Central memory CD8-positive, alpha-beta T cell (primary cell): ENCODE data around the gene PKP2.

Source experiments
- ATAC-seq: fragments of 150-1000 bp; cut with Tn5 transposase; replicated peaks from 2 replicates; pipeline ENCODE4 v1.10.0; 2022; ENCODE audit warnings: mild to moderate bottlenecking, moderate FRiP score, moderate number of reproducible peaks; ENCODE audit not compliant: poor library complexity, severe bottlenecking; ENCODE audit errors: extremely low read depth
- DNase-seq, 2 donors: peaks; one replicate each; pipeline ENCODE4 v3.0.0; 2021; ENCODE audit warnings: low spot score in 2 of 2
- H3K27ac Mint-ChIP-seq: one replicate; pipeline ENCODE4 v1.8.0; 2022; ENCODE audit warnings: low read depth, mild to moderate bottlenecking, moderate library complexity, mixed read lengths
- H3K27me3 Mint-ChIP-seq: one replicate; pipeline ENCODE4 v1.8.0; 2022; ENCODE audit warnings: mixed read lengths
- H3K36me3 Mint-ChIP-seq: one replicate; pipeline ENCODE4 v1.8.0; 2022; ENCODE audit warnings: mild to moderate bottlenecking, moderate library complexity, mixed read lengths; ENCODE audit not compliant: insufficient read depth
- H3K4me1 Mint-ChIP-seq: one replicate; pipeline ENCODE4 v1.8.0; 2022; ENCODE audit warnings: mixed read lengths
- H3K4me3 Mint-ChIP-seq: one replicate; pipeline ENCODE4 v1.8.0; 2022; ENCODE audit warnings: mild to moderate bottlenecking, moderate library complexity, mixed read lengths
- H3K9me3 Mint-ChIP-seq: one replicate; pipeline ENCODE4 v1.8.0; 2022; ENCODE audit warnings: mixed read lengths

Gene PKP2

GRCh38 chr12:32777159-32777558, 119.4 kb downstream of the PKP2 start:
- no peaks in the 10 kb centered on the region for H3K4me1 Mint-ChIP-seq
- no peaks in the 10 kb centered on the region for H3K36me3 Mint-ChIP-seq
- no peak overlapping the region for H3K4me3 Mint-ChIP-seq
- DNase-seq (no peak), ATAC-seq (no peak)
- H3K27me3 Mint-ChIP-seq, result peaks cover 69% of the 10 kb centered on the region
- H3K9me3 Mint-ChIP-seq, result no peaks in the 10 kb centered on the region
- no peak overlapping the region for H3K27ac Mint-ChIP-seq

GRCh38 chr12:32776258-32776657, 120.3 kb downstream of the PKP2 start:
- Mint-ChIP-seq H3K4me1 (no peaks in the 10 kb centered on the region), H3K9me3 (no peaks in the 10 kb centered on the region), H3K27me3 (peaks cover 69% of the 10 kb centered on the region), H3K36me3 (no peaks in the 10 kb centered on the region), H3K27ac (no peak overlapping the region), H3K4me3 (no peak overlapping the region)
- DNase-seq (no peak), ATAC-seq (no peak)

- DNase-seq, result no peak
- Mint-ChIP-seq H3K9me3 (no peaks in the 10 kb centered on the region), H3K4me1 (no peaks in the 10 kb centered on the region), H3K4me3 (no peak overlapping the region), H3K27ac (no peak overlapping the region), H3K36me3 (no peaks in the 10 kb centered on the region), H3K27me3 (peaks cover 65% of the 10 kb centered on the region)
- ATAC-seq, result no peak
Observed at GRCh38 chr12:32773691-32774090, 122.9 kb downstream of the PKP2 start.

GRCh38 chr12:32770141-32770540, 126.4 kb downstream of the PKP2 start:
- Mint-ChIP-seq H3K36me3 (no peaks in the 10 kb centered on the region), H3K4me3 (no peak overlapping the region), H3K27ac (no peak overlapping the region), H3K9me3 (no peaks in the 10 kb centered on the region), H3K4me1 (no peaks in the 10 kb centered on the region), H3K27me3 (peaks cover 54% of the 10 kb centered on the region)
- ATAC-seq (no peak), DNase-seq (no peak)

- no peak overlapping the region for H3K4me3 Mint-ChIP-seq
Observed at GRCh38 chr12:32768518-32768917, 128.1 kb downstream of the PKP2 start.

GRCh38 chr12:32765906-32766305, 130.7 kb downstream of the PKP2 start:
- Mint-ChIP-seq H3K27me3 (peaks cover 51% of the 10 kb centered on the region), H3K36me3 (no peaks in the 10 kb centered on the region), H3K9me3 (no peaks in the 10 kb centered on the region), H3K4me1 (no peaks in the 10 kb centered on the region), H3K27ac (no peak overlapping the region), H3K4me3 (no peak overlapping the region)
- ATAC-seq, result no peak
- no peak for DNase-seq

More at GRCh38 chr12:32768518-32768917, 128.1 kb downstream of the PKP2 start:
- no peaks in the 10 kb centered on the region for H3K4me1 Mint-ChIP-seq
- peaks cover 50% of the 10 kb centered on the region for H3K27me3 Mint-ChIP-seq
- no peaks in the 10 kb centered on the region for H3K36me3 Mint-ChIP-seq
- no peak for DNase-seq
- no peak for ATAC-seq
- no peak overlapping the region for H3K27ac Mint-ChIP-seq
- H3K9me3 Mint-ChIP-seq, result no peaks in the 10 kb centered on the region

- Mint-ChIP-seq H3K27ac (no peak overlapping the region), H3K4me3 (no peak overlapping the region), H3K36me3 (no peaks in the 10 kb centered on the region), H3K4me1 (no peaks in the 10 kb centered on the region), H3K27me3 (peaks cover 16% of the 10 kb centered on the region), H3K9me3 (no peaks in the 10 kb centered on the region)
- DNase-seq (no peak), ATAC-seq (no peak)
Observed at GRCh38 chr12:32761716-32762115, 134.9 kb downstream of the PKP2 start.

GRCh38 chr12:32757157-32757556, 139.4 kb downstream of the PKP2 start:
- Mint-ChIP-seq H3K27ac (no peak overlapping the region), H3K27me3 (peaks cover 12% of the 10 kb centered on the region), H3K4me3 (no peak overlapping the region), H3K36me3 (peaks cover 25% of the 10 kb centered on the region), H3K9me3 (no peaks in the 10 kb centered on the region), H3K4me1 (peaks cover 19% of the 10 kb centered on the region)
- ATAC-seq (no peak), DNase-seq (no peak)

GRCh38 chr12:32756476-32757066, 140.0 kb downstream of the PKP2 start:
- Mint-ChIP-seq H3K9me3 (no peaks in the 10 kb centered on the region), H3K27me3 (peaks cover 6% of the 10 kb centered on the region), H3K27ac (peak overlapping the region; percentile 90), H3K4me3 (peak overlapping the region; percentile 84), H3K36me3 (peaks cover 31% of the 10 kb centered on the region), H3K4me1 (peaks cover 19% of the 10 kb centered on the region)
- ATAC-seq, result no peak
- DNase-seq, result no peak

GRCh38 chr12:32755654-32756475, 140.7 kb downstream of the PKP2 start, which contains the start of gene YARS2:
Gene YARS2 (minus strand): TSS chr12:32755897. CDS start chr12:32755874, 23 bp downstream.
- Mint-ChIP-seq H3K27ac (peak within 1 kb of the TSS; percentile 90), H3K9me3 (no peaks in the 10 kb centered on the region), H3K4me3 (peak within 1 kb of the TSS; percentile 84), H3K36me3 (peaks cover 38% of the 10 kb centered on the region), H3K27me3 (no peaks in the 10 kb centered on the region), H3K4me1 (peaks cover 19% of the 10 kb centered on the region)
- DNase-seq, result peak; percentile 68 to 74
- ATAC-seq, result peak; percentile 85

- peak; percentile 74 for ATAC-seq
- peak overlapping the region; percentile 90 for H3K27ac Mint-ChIP-seq
- H3K9me3 Mint-ChIP-seq, result no peaks in the 10 kb centered on the region
- H3K4me3 Mint-ChIP-seq, result peak overlapping the region; percentile 84
- H3K27me3 Mint-ChIP-seq, result no peaks in the 10 kb centered on the region
- peaks cover 19% of the 10 kb centered on the region for H3K4me1 Mint-ChIP-seq
- peak; percentile 44 to 57 for DNase-seq
- H3K36me3 Mint-ChIP-seq, result peaks cover 44% of the 10 kb centered on the region
Observed at GRCh38 chr12:32755051-32755653, 141.4 kb downstream of the PKP2 start.

- Mint-ChIP-seq H3K27ac (no peak overlapping the region), H3K27me3 (no peaks in the 10 kb centered on the region), H3K4me3 (peak overlapping the region; percentile 84), H3K9me3 (no peaks in the 10 kb centered on the region), H3K36me3 (peaks cover 48% of the 10 kb centered on the region), H3K4me1 (peaks cover 19% of the 10 kb centered on the region)
- ATAC-seq (no peak), DNase-seq (no peak)
Observed at GRCh38 chr12:32754111-32754510, 142.5 kb downstream of the PKP2 start.

- DNase-seq (no peak), ATAC-seq (no peak)
- H3K27ac Mint-ChIP-seq, result no peak overlapping the region
- H3K9me3 Mint-ChIP-seq, result no peaks in the 10 kb centered on the region
- peak overlapping the region; percentile 84 for H3K4me3 Mint-ChIP-seq
- H3K27me3 Mint-ChIP-seq, result no peaks in the 10 kb centered on the region
- H3K4me1 Mint-ChIP-seq, result peaks cover 19% of the 10 kb centered on the region
- H3K36me3 Mint-ChIP-seq, result peaks cover 48% of the 10 kb centered on the region
Observed at GRCh38 chr12:32753605-32754004, 143.0 kb downstream of the PKP2 start.
